Lower leg skin (tissue), 4 donors: Measurements from ENCODE around the gene PLCD3. TPM values are rescaled to one million over a fixed set of nuclear protein-coding genes. Genes with fewer than 3 reads are reported as not detected.

Experiments used
- DNase-seq, 2 donors: peaks; one replicate each; pipeline ENCODE4 v3.0.0-alpha.2; 2019; ENCODE audit warnings: low spot score in 2 of 2
- H3K4me3 ChIP-seq: fragments of 200-600 bp; sonication (generic); 2 replicates; pipeline ENCODE4 v1.5.1; 2017; ENCODE audit warnings: mild to moderate bottlenecking, low read depth; ENCODE audit not compliant: poor library complexity, severe bottlenecking
- CTCF ChIP-seq, 3 donors: fragments of 450-650 bp; IDR thresholded peaks; one replicate each; pipeline ENCODE4 v1.5.1; 2016; ENCODE audit warnings: antibody characterized with exemption in 3 of 3, mild to moderate bottlenecking in 3 of 3, moderate library complexity in 2 of 3
- POLR2A ChIP-seq, 2 donors: fragments of 450-650 bp; IDR thresholded peaks; one replicate each; pipeline ENCODE4 v1.6.1; 2016 to 2017; ENCODE audit warnings: antibody characterized with exemption in 2 of 2, mild to moderate bottlenecking in 1 of 2, moderate library complexity in 1 of 2
- WGBS, 2 donors: methylation state at CpG; one replicate each; pipeline ENCODE4 v1.1.5; 2018; 5-methylcytosine and 5-hydroxymethylcytosine counted together
- intact Hi-C: fragments of 100-400 bp; cut with DNase I; formaldehyde crosslinking; loops from one replicate; pipeline ENCODE4 v1.15.0; 2023; ENCODE audit warnings: low total_unique reads
- total RNA-seq, 4 donors: library from RNA; depleted of rRNA; stranded (reverse); fragments of >200 nt; gene quantifications; one replicate each; pipeline ENCODE4 v1.1.0, GENCODE V29; 2016

The PLCD3 gene
- total RNA-seq, 4 donors from 2014 or later = 65.7 to 180 (median 105) TPM

- no peak for DNase-seq
- no peak for TF ChIP-seq POLR2A (IDR thresholded peaks at IDR 0.05)
- TF ChIP-seq CTCF (IDR thresholded peaks at IDR 0.05) = no peak
- 84 to 88% methylated on average over 9 to 21 of the region's 22 CpGs for WGBS, 2 donors
- no peak overlapping the region for H3K4me3 ChIP-seq
- intact Hi-C loops = no loop called here
Observed at GRCh38 chr17:45120558-45120957, 11.8 kb downstream of the PLCD3 start.

GRCh38 chr17:45119964-45120363 lies 12.4 kb downstream of the PLCD3 start:
- WGBS, 2 donors = 74 to 78% methylated on average over 8 of the region's 8 CpGs
- no peak for DNase-seq
- H3K4me3 ChIP-seq = no peak overlapping the region
- TF ChIP-seq POLR2A (IDR thresholded peaks at IDR 0.05) (no peak), CTCF (IDR thresholded peaks at IDR 0.05) (no peak)
- intact Hi-C loops = no loop called here

- WGBS, 2 donors = 89 to 93% methylated on average over 23 of the region's 23 CpGs
- no peak for DNase-seq
- TF ChIP-seq CTCF (IDR thresholded peaks at IDR 0.05) = no peak
- TF ChIP-seq POLR2A (IDR thresholded peaks at IDR 0.05) = no peak
- intact Hi-C loops = no loop called here
- no peak overlapping the region for H3K4me3 ChIP-seq
Observed at GRCh38 chr17:45118691-45119090, 13.6 kb downstream of the PLCD3 start.

- no peak overlapping the region for H3K4me3 ChIP-seq
- WGBS, 2 donors = 92 to 94% methylated on average over 19 to 20 of the region's 20 CpGs
- no peak for DNase-seq
- intact Hi-C loops = no loop called here
- no peak for TF ChIP-seq CTCF (IDR thresholded peaks at IDR 0.05)
- no peak for TF ChIP-seq POLR2A (IDR thresholded peaks at IDR 0.05)
Observed at GRCh38 chr17:45117848-45118646, 14.3 kb downstream of the PLCD3 start.

GRCh38 chr17:45117334-45117733 lies 15.0 kb downstream of the PLCD3 start:
- WGBS, 2 donors = 92 to 98% methylated on average over 4 of the region's 4 CpGs
- intact Hi-C loops = no loop called here
- TF ChIP-seq CTCF (IDR thresholded peaks at IDR 0.05) = no peak
- TF ChIP-seq POLR2A (IDR thresholded peaks at IDR 0.05) = no peak

More at GRCh38 chr17:45117334-45117733, 15.0 kb downstream of the PLCD3 start:
- no peak for DNase-seq
- H3K4me3 ChIP-seq = no peak overlapping the region
